ENCODE data around the gene SMIM26. TPM values are rescaled to one million over a fixed set of nuclear protein-coding genes. Genes with fewer than 3 reads are reported as not detected.

The SMIM26 gene
- total and polyA plus RNA-seq, 9 of the 15 experiments (the other 6 are each of a cell fraction or from before 2014, with no cell fraction given), result 46.9 to 186 (median 86.5) TPM

DNA sequence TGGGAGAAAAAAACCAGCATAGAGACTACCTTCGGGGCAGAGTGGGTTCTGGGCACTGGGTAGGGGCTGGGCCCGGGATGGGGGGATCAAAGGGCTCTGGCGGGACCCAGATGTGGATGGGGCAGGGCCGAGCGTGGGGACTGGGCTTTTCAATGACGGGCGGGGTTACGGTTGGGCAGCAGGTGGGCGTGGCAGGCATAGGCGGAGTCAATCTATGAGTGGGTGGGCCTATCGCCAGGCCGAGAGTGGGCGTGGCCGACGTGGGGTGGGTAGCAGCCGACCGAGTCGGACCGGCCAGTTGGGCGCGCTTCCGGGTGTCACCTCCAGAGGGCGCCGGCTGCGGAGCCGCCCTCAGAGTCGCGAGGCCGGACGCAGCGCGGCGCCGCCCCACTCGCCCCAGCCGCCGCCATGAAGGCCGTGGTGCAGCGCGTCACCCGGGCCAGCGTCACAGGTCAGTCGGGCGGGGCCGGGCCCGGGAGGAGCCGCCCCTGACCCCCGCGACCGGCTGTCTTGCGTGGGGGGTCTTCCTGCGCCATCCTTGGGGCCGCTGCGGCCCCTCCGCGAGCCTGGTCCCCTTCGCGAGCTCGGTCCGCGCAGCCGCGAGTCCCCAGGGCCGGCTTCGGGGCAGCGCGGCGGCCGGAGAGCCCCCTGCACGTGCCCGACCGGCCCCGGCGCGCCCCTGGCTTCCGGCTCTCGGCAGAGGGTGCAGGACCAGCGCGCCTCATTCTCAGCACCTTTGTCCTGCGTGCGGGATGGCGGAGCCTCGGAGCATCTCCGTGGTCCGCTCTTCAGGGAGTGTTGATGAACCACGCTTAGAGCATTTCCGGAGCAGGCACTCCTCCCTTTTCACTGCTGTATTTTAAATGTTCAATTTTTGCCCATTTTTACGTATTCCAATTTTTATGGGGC, 20.7 kb downstream of the SMIM26 start, which contains the start of gene DTD1 (continued):
- TF ChIP-seq, protein P1, sequence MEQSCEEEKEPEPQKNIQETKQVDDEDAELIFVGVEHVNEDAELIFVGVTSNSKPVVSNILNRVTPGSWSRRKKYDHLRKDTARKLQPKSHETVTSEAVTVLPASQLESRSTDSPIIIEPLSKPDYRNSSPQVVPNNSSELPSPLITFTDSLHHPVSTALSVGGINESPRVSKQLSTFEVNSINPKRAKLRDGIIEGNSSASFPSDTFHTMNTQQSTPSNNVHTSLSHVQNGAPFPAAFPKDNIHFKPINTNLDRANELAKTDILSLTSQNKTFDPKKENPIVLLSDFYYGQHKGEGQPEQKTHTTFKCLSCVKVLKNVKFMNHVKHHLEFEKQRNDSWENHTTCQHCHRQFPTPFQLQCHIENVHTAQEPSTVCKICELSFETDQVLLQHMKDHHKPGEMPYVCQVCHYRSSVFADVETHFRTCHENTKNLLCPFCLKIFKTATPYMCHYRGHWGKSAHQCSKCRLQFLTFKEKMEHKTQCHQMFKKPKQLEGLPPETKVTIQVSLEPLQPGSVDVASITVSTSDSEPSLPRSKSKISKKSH (CRISPR knock-in tag; IDR thresholded peaks at IDR 0.05), result no peak
- TF ChIP-seq SREBF1 (IDR thresholded peaks at IDR 0.05; ENCODE audit: borderline replicate concordance, low read depth, low read length) (no peak), CBFA2T3 (IDR thresholded peaks at IDR 0.05) (no peak), LCOR (CRISPR knock-in tag; IDR thresholded peaks at IDR 0.05) (no peak), XRCC5 (IDR thresholded peaks at IDR 0.05; ENCODE audit: low read depth, low read length) (no peak), JUN (IDR thresholded peaks at IDR 0.05; ENCODE audit: borderline replicate concordance, low read depth, low read length) (no peak), JUN (CRISPR knock-in tag; IDR thresholded peaks at IDR 0.05; ENCODE audit: borderline replicate concordance) (peak; percentile 48; the same call in 1 of the 2 replicates), NFRKB (IDR thresholded peaks at IDR 0.05; ENCODE audit: low read depth) (no peak), BHLHE40 (IDR thresholded peaks at IDR 0.05; ENCODE audit: low read length) (peak; percentile 88), FOXK1 (CRISPR knock-in tag; IDR thresholded peaks at IDR 0.05; ENCODE audit: borderline replicate concordance) (no peak), TAF1 (IDR thresholded peaks at IDR 0.05; ENCODE audit: control insufficient read depth, extremely low read depth, insufficient read depth, low read length, severe bottlenecking) (peak; percentile 28), NFATC3 (IDR thresholded peaks at IDR 0.05) (no peak), HLTF (IDR thresholded peaks at IDR 0.05) (no peak), POLR2G (IDR thresholded peaks at IDR 0.05; ENCODE audit: low read depth, low read length) (peak; percentile 85), KLF16 (IDR thresholded peaks at IDR 0.05) (no peak), SNRNP70 (optimal IDR thresholded peaks at IDR 0.05; ENCODE audit: low read depth, low read length) (no peak), MAFF (IDR thresholded peaks at IDR 0.05; ENCODE audit: low read length) (no peak), CBFB (CRISPR knock-in tag; IDR thresholded peaks at IDR 0.05) (no peak), SRSF1 (IDR thresholded peaks at IDR 0.05; ENCODE audit: low read depth, low read length) (no peak), U2AF2 (optimal IDR thresholded peaks at IDR 0.05; ENCODE audit: low read depth, low read length) (no peak), RHOXF2B (CRISPR knock-in tag; conservative IDR thresholded peaks at IDR 0.05) (no peak), THRAP3 (IDR thresholded peaks at IDR 0.05; ENCODE audit: borderline replicate concordance) (no peak), CREM (IDR thresholded peaks at IDR 0.05; ENCODE audit: low read depth) (peak; percentile 53), SOX6 (IDR thresholded peaks at IDR 0.05) (no peak), RBM25 (IDR thresholded peaks at IDR 0.05; ENCODE audit: low read depth, low read length, severe bottlenecking) (peak; percentile 39)
- TF ChIP-seq, protein P2, sequence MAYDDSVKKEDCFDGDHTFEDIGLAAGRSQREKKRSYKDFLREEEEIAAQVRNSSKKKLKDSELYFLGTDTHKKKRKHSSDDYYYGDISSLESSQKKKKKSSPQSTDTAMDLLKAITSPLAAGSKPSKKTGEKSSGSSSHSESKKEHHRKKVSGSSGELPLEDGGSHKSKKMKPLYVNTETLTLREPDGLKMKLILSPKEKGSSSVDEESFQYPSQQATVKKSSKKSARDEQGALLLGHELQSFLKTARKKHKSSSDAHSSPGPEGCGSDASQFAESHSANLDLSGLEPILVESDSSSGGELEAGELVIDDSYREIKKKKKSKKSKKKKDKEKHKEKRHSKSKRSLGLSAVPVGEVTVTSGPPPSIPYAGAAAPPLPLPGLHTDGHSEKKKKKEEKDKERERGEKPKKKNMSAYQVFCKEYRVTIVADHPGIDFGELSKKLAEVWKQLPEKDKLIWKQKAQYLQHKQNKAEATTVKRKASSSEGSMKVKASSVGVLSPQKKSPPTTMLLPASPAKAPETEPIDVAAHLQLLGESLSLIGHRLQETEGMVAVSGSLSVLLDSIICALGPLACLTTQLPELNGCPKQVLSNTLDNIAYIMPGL (CRISPR knock-in tag; IDR thresholded peaks at IDR 0.05), result no peak
- TF ChIP-seq, protein P3, sequence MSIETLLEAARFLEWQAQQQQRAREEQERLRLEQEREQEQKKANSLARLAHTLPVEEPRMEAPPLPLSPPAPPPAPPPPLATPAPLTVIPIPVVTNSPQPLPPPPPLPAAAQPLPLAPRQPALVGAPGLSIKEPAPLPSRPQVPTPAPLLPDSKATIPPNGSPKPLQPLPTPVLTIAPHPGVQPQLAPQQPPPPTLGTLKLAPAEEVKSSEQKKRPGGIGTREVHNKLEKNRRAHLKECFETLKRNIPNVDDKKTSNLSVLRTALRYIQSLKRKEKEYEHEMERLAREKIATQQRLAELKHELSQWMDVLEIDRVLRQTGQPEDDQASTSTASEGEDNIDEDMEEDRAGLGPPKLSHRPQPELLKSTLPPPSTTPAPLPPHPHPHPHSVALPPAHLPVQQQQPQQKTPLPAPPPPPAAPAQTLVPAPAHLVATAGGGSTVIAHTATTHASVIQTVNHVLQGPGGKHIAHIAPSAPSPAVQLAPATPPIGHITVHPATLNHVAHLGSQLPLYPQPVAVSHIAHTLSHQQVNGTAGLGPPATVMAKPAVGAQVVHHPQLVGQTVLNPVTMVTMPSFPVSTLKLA (conservative IDR thresholded peaks at IDR 0.05), result no peak; a peak in 1 of 4 replicates
